ENCODE results near the gene DYRK2. TPM values are rescaled to one million over a fixed set of nuclear protein-coding genes. Genes with fewer than 3 reads are reported as not detected.
A peak's percentile ranks its signal among the peaks of the same experiment; 100 is the strongest.

Gene DYRK2
- total RNA-seq, 1 experiment from 2014 or later = 21.5 TPM

DNA sequence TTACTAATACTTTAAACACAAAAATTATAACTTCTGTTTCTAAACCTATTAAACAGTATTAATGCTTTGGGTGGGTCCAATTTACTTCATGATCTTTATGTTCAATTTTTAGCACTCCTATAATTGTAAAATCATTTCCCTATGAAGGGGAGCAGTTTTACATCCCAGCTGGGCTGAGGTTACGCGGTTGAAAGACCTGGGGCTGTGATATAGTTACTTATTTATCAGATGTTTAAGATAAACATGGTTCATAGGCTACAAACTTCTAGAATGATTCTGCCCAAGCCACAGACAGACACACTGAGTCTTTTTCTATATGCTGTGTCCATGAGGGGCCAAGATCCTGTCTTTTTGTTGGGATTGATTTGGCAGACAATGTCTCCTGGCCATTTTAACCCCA, 44.4 kb downstream of the DYRK2 start:
- H3K9me2 ChIP-seq (replicated peaks; ENCODE audit: insufficient read depth, low read length) = no peaks in the 10 kb centered on the region
- no peaks in the 10 kb centered on the region for H3K79me2 ChIP-seq (ENCODE audit: low read length)
- peak; percentile 71 for DNase-seq
- no peaks in the 10 kb centered on the region for H3K9me3 ChIP-seq (ENCODE audit: low read length)
- peak overlapping the region; percentile 28; the same call in 1 of the 2 replicates for H3K4me3 ChIP-seq (ENCODE audit: low read length)
- H4K20me1 ChIP-seq (ENCODE audit: insufficient read depth, low read depth, low read length) = no peaks in the 10 kb centered on the region
- H3K4me2 ChIP-seq (ENCODE audit: low read depth, low read length, poor library complexity, severe bottlenecking) = peak overlapping the region; percentile 78
- H2AFZ ChIP-seq (ENCODE audit: low read length) = no peak overlapping the region
- no peak overlapping the region for H3K9ac ChIP-seq (ENCODE audit: low read length)
- peak overlapping the region; percentile 24; the same call in 1 of the 2 replicates for H3K27ac ChIP-seq (ENCODE audit: low read length)
- H3K36me3 ChIP-seq (ENCODE audit: insufficient read depth, low read length) = no peaks in the 10 kb centered on the region
- H3K4me1 ChIP-seq (ENCODE audit: low read length) = peaks cover 60% of the 10 kb centered on the region
- no peaks in the 10 kb centered on the region for H3K27me3 ChIP-seq (ENCODE audit: low read length)

GRCh38 chr12:67693894-67694293, 45.3 kb downstream of the DYRK2 start:
- no peaks in the 10 kb centered on the region for H3K9me3 ChIP-seq (ENCODE audit: low read length)
- no peak overlapping the region for H2AFZ ChIP-seq (ENCODE audit: low read length)
- no peaks in the 10 kb centered on the region for H3K9me2 ChIP-seq (replicated peaks; ENCODE audit: insufficient read depth, low read length)
- H4K20me1 ChIP-seq (ENCODE audit: insufficient read depth, low read depth, low read length) = no peaks in the 10 kb centered on the region
- no peak overlapping the region for H3K27ac ChIP-seq (ENCODE audit: low read length)
- no peaks in the 10 kb centered on the region for H3K27me3 ChIP-seq (ENCODE audit: low read length)
- peaks cover 69% of the 10 kb centered on the region for H3K4me1 ChIP-seq (ENCODE audit: low read length)
- no peaks in the 10 kb centered on the region for H3K36me3 ChIP-seq (ENCODE audit: insufficient read depth, low read length)
- no peak for DNase-seq
- H3K4me3 ChIP-seq (ENCODE audit: low read length) = no peak overlapping the region
- no peak overlapping the region for H3K9ac ChIP-seq (ENCODE audit: low read length)
- no peak overlapping the region for H3K4me2 ChIP-seq (ENCODE audit: low read depth, low read length, poor library complexity, severe bottlenecking)
- H3K79me2 ChIP-seq (ENCODE audit: low read length) = no peaks in the 10 kb centered on the region

DNA sequence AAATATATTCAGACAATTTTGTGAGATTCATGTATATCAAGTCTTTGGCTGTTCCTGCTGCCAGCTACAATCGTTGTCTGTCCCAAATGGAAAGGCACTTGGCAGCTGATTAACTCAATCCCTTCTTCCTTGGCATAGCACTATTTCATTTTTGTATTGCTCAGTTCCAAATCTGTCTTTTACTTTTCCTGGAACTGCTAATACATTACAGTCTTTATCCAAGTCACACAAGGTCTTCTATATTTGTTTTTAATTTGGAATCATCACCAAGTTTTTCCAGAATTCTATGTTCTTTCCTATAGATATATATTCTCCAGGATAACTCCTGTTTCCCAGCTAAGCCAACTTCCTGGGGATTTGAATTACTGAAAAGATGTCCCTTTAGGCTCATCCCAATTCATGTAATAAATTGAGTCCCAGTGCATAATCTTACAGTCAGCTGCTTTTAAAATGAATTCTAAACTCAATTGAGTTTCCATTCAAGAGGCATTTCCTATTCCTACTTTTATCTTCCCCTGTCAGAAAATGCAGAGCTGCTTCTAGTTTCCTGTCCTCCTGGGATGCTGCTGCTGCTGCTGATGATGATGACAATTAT, 45.9 kb downstream of the DYRK2 start:
- Histone ChIP-seq H4K20me1 (ENCODE audit: insufficient read depth, low read depth, low read length) (no peaks in the 10 kb centered on the region), H3K4me3 (ENCODE audit: low read length) (no peak overlapping the region), H3K9me2 (replicated peaks; ENCODE audit: insufficient read depth, low read length) (no peaks in the 10 kb centered on the region), H3K4me1 (ENCODE audit: low read length) (peaks cover 74% of the 10 kb centered on the region), H2AFZ (ENCODE audit: low read length) (no peak overlapping the region), H3K79me2 (ENCODE audit: low read length) (no peaks in the 10 kb centered on the region), H3K27me3 (ENCODE audit: low read length) (no peaks in the 10 kb centered on the region), H3K9me3 (ENCODE audit: low read length) (no peaks in the 10 kb centered on the region), H3K4me2 (ENCODE audit: low read depth, low read length, poor library complexity, severe bottlenecking) (peak overlapping the region; percentile 20), H3K27ac (ENCODE audit: low read length) (no peak overlapping the region), H3K9ac (ENCODE audit: low read length) (no peak overlapping the region), H3K36me3 (ENCODE audit: insufficient read depth, low read length) (no peaks in the 10 kb centered on the region)
- DNase-seq = no peak

- H3K9ac ChIP-seq (ENCODE audit: low read length) = no peak overlapping the region
- no peaks in the 10 kb centered on the region for H4K20me1 ChIP-seq (ENCODE audit: insufficient read depth, low read depth, low read length)
- H3K4me3 ChIP-seq (ENCODE audit: low read length) = no peak overlapping the region
- no peak overlapping the region for H3K4me2 ChIP-seq (ENCODE audit: low read depth, low read length, poor library complexity, severe bottlenecking)
- H3K79me2 ChIP-seq (ENCODE audit: low read length) = no peaks in the 10 kb centered on the region
- H3K36me3 ChIP-seq (ENCODE audit: insufficient read depth, low read length) = no peaks in the 10 kb centered on the region
- no peaks in the 10 kb centered on the region for H3K9me3 ChIP-seq (ENCODE audit: low read length)
- H3K4me1 ChIP-seq (ENCODE audit: low read length) = peaks cover 90% of the 10 kb centered on the region
- no peak overlapping the region for H2AFZ ChIP-seq (ENCODE audit: low read length)
- no peak for DNase-seq
- no peaks in the 10 kb centered on the region for H3K9me2 ChIP-seq (replicated peaks; ENCODE audit: insufficient read depth, low read length)
- no peak overlapping the region for H3K27ac ChIP-seq (ENCODE audit: low read length)
- H3K27me3 ChIP-seq (ENCODE audit: low read length) = no peaks in the 10 kb centered on the region
Observed at GRCh38 chr12:67695974-67696373, 47.4 kb downstream of the DYRK2 start.

DNA sequence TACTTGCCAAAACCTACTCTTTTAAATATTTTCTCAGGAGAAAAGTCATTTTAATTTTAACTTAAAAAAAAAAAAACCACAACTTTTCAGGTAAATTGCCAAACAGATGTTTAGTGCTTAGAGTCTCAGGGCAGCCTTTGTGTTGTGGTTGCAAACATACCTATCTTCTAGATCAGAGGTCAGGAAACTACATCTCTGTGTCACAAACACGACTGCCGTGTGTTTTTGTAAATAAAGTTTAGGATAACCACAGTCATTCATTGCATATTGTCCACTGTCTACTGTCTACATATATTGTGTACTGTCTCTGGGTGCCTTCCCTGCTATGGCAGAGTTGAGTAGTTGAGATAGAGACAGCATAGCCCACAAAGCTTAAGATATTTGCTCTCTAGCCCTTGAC, 48.9 kb downstream of the DYRK2 start:
- Histone ChIP-seq H3K9me2 (replicated peaks; ENCODE audit: insufficient read depth, low read length) (no peaks in the 10 kb centered on the region), H3K9me3 (ENCODE audit: low read length) (no peaks in the 10 kb centered on the region), H3K79me2 (ENCODE audit: low read length) (no peaks in the 10 kb centered on the region), H3K4me1 (ENCODE audit: low read length) (peaks cover 97% of the 10 kb centered on the region), H2AFZ (ENCODE audit: low read length) (no peak overlapping the region), H4K20me1 (ENCODE audit: insufficient read depth, low read depth, low read length) (no peaks in the 10 kb centered on the region), H3K9ac (ENCODE audit: low read length) (no peak overlapping the region), H3K27me3 (ENCODE audit: low read length) (no peaks in the 10 kb centered on the region), H3K36me3 (ENCODE audit: insufficient read depth, low read length) (no peaks in the 10 kb centered on the region), H3K4me3 (ENCODE audit: low read length) (no peak overlapping the region), H3K27ac (ENCODE audit: low read length) (no peak overlapping the region), H3K4me2 (ENCODE audit: low read depth, low read length, poor library complexity, severe bottlenecking) (peak overlapping the region; percentile 87)
- DNase-seq = no peak

DNA sequence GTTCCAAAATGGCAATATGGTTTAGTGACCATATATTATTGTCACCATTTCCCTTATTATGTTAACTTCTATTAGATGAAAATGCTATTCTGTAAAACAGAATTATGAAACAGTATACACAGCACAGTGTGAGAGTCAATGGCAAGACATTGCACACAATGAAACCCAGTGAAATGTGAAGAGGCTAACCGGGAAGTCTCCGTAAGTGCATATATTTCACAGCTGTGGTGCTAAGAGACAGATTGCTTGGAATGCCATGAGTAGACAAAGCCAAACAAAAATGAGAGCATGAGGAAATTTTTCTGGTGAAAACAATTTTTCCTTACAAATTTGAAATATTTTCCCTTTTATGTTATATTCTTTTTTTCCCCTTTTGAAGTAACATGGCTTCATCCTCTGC, 49.4 kb downstream of the DYRK2 start:
- Histone ChIP-seq H3K9me2 (replicated peaks; ENCODE audit: insufficient read depth, low read length) (no peaks in the 10 kb centered on the region), H3K4me3 (ENCODE audit: low read length) (peak overlapping the region; percentile 61; the same call in 1 of the 2 replicates), H3K36me3 (ENCODE audit: insufficient read depth, low read length) (no peaks in the 10 kb centered on the region), H2AFZ (ENCODE audit: low read length) (no peak overlapping the region), H3K27ac (ENCODE audit: low read length) (peak overlapping the region; percentile 93), H3K4me1 (ENCODE audit: low read length) (peaks cover 93% of the 10 kb centered on the region), H3K9me3 (ENCODE audit: low read length) (no peaks in the 10 kb centered on the region), H3K79me2 (ENCODE audit: low read length) (no peaks in the 10 kb centered on the region), H4K20me1 (ENCODE audit: insufficient read depth, low read depth, low read length) (no peaks in the 10 kb centered on the region), H3K27me3 (ENCODE audit: low read length) (no peaks in the 10 kb centered on the region), H3K4me2 (ENCODE audit: low read depth, low read length, poor library complexity, severe bottlenecking) (peak overlapping the region; percentile 87), H3K9ac (ENCODE audit: low read length) (peak overlapping the region; percentile 53)
- DNase-seq = no peak

DNA sequence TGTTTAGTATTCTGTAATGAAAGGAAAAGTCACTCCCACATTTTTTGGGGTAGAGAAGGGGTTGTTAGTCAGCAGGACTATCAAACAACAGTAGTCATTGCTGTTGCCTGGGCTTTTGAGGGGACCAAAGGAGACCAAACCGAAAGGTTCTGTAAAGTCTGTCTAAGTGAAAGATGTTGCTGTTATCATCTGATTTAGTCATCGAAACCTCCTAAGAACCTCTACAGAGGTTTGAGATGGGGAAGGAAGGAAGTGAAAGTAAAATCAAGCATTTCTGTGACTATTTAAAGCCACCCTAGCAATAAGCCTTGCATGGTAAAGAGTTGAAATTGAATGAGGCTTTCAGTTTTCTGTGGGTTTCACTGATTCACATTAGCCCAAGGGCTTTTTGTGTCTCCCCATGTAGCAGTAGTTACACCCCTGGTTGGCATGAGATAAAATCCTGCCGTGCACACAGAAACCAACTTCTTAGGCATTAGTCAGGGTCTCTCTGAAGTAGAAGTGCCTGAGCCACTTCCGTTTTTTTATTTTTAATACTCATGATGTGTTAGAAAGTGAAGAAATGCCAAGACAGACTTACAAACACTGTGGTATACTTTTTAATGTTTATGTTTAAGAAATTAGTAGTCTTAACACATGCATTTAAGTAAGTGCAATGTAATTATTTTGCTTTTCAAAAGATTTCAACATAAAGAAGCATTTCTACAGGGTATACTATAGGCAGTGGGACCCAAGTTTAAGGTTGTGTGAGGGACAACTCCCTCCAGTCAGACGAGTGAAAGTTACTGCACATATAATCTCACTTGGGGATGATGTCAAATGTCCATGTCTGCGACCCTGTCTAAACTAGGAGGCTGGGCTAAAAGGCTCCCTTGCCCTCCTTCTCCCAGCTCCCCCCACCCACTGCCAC, 50.4 kb downstream of the DYRK2 start:
- H2AFZ ChIP-seq (ENCODE audit: low read length) = no peak overlapping the region
- H3K27me3 ChIP-seq (ENCODE audit: low read length) = no peaks in the 10 kb centered on the region
- peak overlapping the region; percentile 53 for H3K9ac ChIP-seq (ENCODE audit: low read length)
- H4K20me1 ChIP-seq (ENCODE audit: insufficient read depth, low read depth, low read length) = no peaks in the 10 kb centered on the region
- no peaks in the 10 kb centered on the region for H3K9me2 ChIP-seq (replicated peaks; ENCODE audit: insufficient read depth, low read length)
- DNase-seq = peak; percentile 93
- peak overlapping the region; percentile 87 for H3K4me2 ChIP-seq (ENCODE audit: low read depth, low read length, poor library complexity, severe bottlenecking)
- H3K4me1 ChIP-seq (ENCODE audit: low read length) = peaks cover 88% of the 10 kb centered on the region
- H3K36me3 ChIP-seq (ENCODE audit: insufficient read depth, low read length) = no peaks in the 10 kb centered on the region
- H3K9me3 ChIP-seq (ENCODE audit: low read length) = no peaks in the 10 kb centered on the region
- no peaks in the 10 kb centered on the region for H3K79me2 ChIP-seq (ENCODE audit: low read length)
- peak overlapping the region; percentile 61 for H3K4me3 ChIP-seq (ENCODE audit: low read length)
- peak overlapping the region; percentile 93 for H3K27ac ChIP-seq (ENCODE audit: low read length)

DNA sequence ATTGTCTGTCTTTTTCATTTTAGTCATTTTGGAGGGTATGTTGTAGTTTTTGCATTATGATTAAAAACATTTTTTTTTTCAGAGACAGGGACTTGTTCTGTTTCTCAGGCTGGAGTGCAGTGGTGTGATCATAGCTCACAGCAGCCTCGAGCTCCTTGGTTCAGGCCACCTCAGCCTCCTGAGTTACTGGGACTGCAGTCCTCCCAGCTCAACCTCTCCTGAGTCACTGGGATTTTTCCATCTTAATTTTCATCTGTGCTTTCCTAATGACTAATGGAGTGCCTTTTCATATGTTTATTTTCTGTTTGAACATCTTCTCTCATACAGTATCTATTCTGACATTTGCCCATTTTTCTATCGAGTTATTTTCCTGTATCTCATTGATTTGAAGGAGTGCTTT, 52.6 kb downstream of the DYRK2 start:
- Histone ChIP-seq H2AFZ (ENCODE audit: low read length) (no peak overlapping the region), H3K4me3 (ENCODE audit: low read length) (no peak overlapping the region), H3K9ac (ENCODE audit: low read length) (no peak overlapping the region), H3K79me2 (ENCODE audit: low read length) (no peaks in the 10 kb centered on the region), H3K9me2 (replicated peaks; ENCODE audit: insufficient read depth, low read length) (no peaks in the 10 kb centered on the region), H3K27ac (ENCODE audit: low read length) (no peak overlapping the region), H3K4me2 (ENCODE audit: low read depth, low read length, poor library complexity, severe bottlenecking) (no peak overlapping the region), H3K36me3 (ENCODE audit: insufficient read depth, low read length) (no peaks in the 10 kb centered on the region), H3K27me3 (ENCODE audit: low read length) (no peaks in the 10 kb centered on the region), H3K4me1 (ENCODE audit: low read length) (peaks cover 85% of the 10 kb centered on the region), H3K9me3 (ENCODE audit: low read length) (no peaks in the 10 kb centered on the region), H4K20me1 (ENCODE audit: insufficient read depth, low read depth, low read length) (no peaks in the 10 kb centered on the region)
- DNase-seq = no peak

Data from Karpas-422 (cell line).